SU-DHL-6 (cell line): Measurements from ENCODE around the gene ARSA.
"Not testable (repeated sequence)": the region's sequence is repeated elsewhere in the genome, so short reads cannot be mapped to it uniquely, and the experiment has no call there.

ENCODE experiments used
- H2AFZ ChIP-seq: fragments of 200-600 bp; sonication (generic); 2 replicates; pipeline ENCODE4 v1.6.1; 2014; ENCODE audit warnings: low read depth, mild to moderate bottlenecking, moderate library complexity, mixed read lengths, antibody characterized with exemption, low read length; ENCODE audit not compliant: severe bottlenecking
- H3F3A ChIP-seq: fragments of 200-600 bp; shearing (Covaris generic); 2 replicates; pipeline ENCODE4 v1.6.0; 2016; ENCODE audit warnings: antibody characterized with exemption, mild to moderate bottlenecking; ENCODE audit not compliant: insufficient read depth
- H3K27ac ChIP-seq: fragments of 200-600 bp; sonication (generic); 2 replicates; pipeline ENCODE4 v1.5.1; 2016; ENCODE audit warnings: low read depth, mild to moderate bottlenecking, low read length, moderate library complexity, mixed read lengths
- H3K27me3 ChIP-seq: fragments of 200-600 bp; sonication (generic), shearing (Covaris generic); 2 replicates; pipeline ENCODE4 v1.6.0; 2014; ENCODE audit warnings: mild to moderate bottlenecking, low read length
- H3K36me3 ChIP-seq: fragments of 200-600 bp; sonication (generic); 2 replicates; pipeline ENCODE4 v1.6.1; 2014; ENCODE audit warnings: mild to moderate bottlenecking, low read length, mixed read lengths
- H3K4me2 ChIP-seq: fragments of 300-600, 200-600 bp; shearing (Covaris generic), sonication (generic); 2 replicates; pipeline ENCODE4 v1.6.0; 2014; ENCODE audit warnings: low read length, low read depth, mild to moderate bottlenecking; ENCODE audit not compliant: poor library complexity, severe bottlenecking
- H3K4me3 ChIP-seq: fragments of 200-600 bp; sonication (generic); 2 replicates; pipeline ENCODE4 v1.5.1; 2014; ENCODE audit warnings: antibody characterized with exemption, low read length, mild to moderate bottlenecking, mixed read lengths; ENCODE audit not compliant: insufficient read depth, poor library complexity, severe bottlenecking
- H3K79me2 ChIP-seq: fragments of 200-600 bp; sonication (generic); 2 replicates; pipeline ENCODE4 v1.6.1; 2014; ENCODE audit warnings: mild to moderate bottlenecking, low read length, moderate library complexity; ENCODE audit not compliant: insufficient read depth
- H3K9ac ChIP-seq: fragments of 200-600 bp; sonication (generic); 2 replicates; pipeline ENCODE4 v1.7.0; 2014; ENCODE audit warnings: mild to moderate bottlenecking, low read length
- H3K9me2 ChIP-seq: fragments of 200-600 bp; sonication (generic); replicated peaks from 2 replicates; pipeline ENCODE4 v1.6.1; 2014; ENCODE audit warnings: low read length; ENCODE audit not compliant: insufficient read depth
- H3K9me3 ChIP-seq: fragments of 200-600 bp; sonication (generic); 2 replicates; pipeline ENCODE4 v1.6.1; 2014; ENCODE audit warnings: low read length, mixed read lengths; ENCODE audit not compliant: insufficient read depth
- H4K20me1 ChIP-seq: fragments of 200-600 bp; sonication (generic); 2 replicates; pipeline ENCODE4 v1.6.1; 2014; ENCODE audit warnings: low read depth, mild to moderate bottlenecking, antibody characterized with exemption, low read length, moderate library complexity, mixed read lengths
- CTCF ChIP-seq: fragments of 200-600 bp; sonication (generic); IDR thresholded peaks from one replicate; pipeline ENCODE4 v1.5.1; 2017; ENCODE audit warnings: antibody characterized with exemption, mild to moderate bottlenecking, low read length, moderate library complexity; ENCODE audit not compliant: insufficient read depth, poor library complexity, severe bottlenecking
- EZH2phosphoT487 ChIP-seq: fragments of 200-600 bp; sonication (generic), shearing (Covaris generic); conservative IDR thresholded peaks from 2 replicates; pipeline ENCODE4 v1.6.1; 2018; ENCODE audit warnings: mild to moderate bottlenecking, antibody characterized with exemption, low read length, moderate library complexity, mixed read lengths

ARSA gene

GRCh38 chr22:50610041-50610451 is 17.9 kb downstream of the ARSA start:
- Histone ChIP-seq H4K20me1 (no peaks in the 10 kb centered on the region), H3K27me3 (no peaks in the 10 kb centered on the region), H3K36me3 (no peaks in the 10 kb centered on the region), H3K79me2 (no peaks in the 10 kb centered on the region), H3K4me3 (no peak overlapping the region), H2AFZ (no peak overlapping the region), H3K9ac (no peak overlapping the region), H3F3A (no peaks in the 10 kb centered on the region), H3K9me3 (no peaks in the 10 kb centered on the region), H3K27ac (no peak overlapping the region), H3K4me2 (no peak overlapping the region), H3K9me2 (no peaks in the 10 kb centered on the region)
- no peak for TF ChIP-seq CTCF
- no peak for TF ChIP-seq EZH2phosphoT487

GRCh38 chr22:50609599-50609998 is 18.4 kb downstream of the ARSA start:
- Histone ChIP-seq H3K9me2 (no peaks in the 10 kb centered on the region), H3K27me3 (no peaks in the 10 kb centered on the region), H3K36me3 (no peaks in the 10 kb centered on the region), H4K20me1 (no peaks in the 10 kb centered on the region), H3F3A (no peaks in the 10 kb centered on the region), H3K9me3 (no peaks in the 10 kb centered on the region), H3K4me2 (no peak overlapping the region), H3K9ac (no peak overlapping the region), H3K4me3 (no peak overlapping the region), H3K79me2 (no peaks in the 10 kb centered on the region), H3K27ac (no peak overlapping the region), H2AFZ (no peak overlapping the region)
- TF ChIP-seq EZH2phosphoT487 (no peak), CTCF (no peak)

- Histone ChIP-seq H3K9me3 (no peaks in the 10 kb centered on the region), H3K4me3 (no peak overlapping the region), H3K9ac (no peak overlapping the region), H3K79me2 (no peaks in the 10 kb centered on the region), H3K36me3 (no peaks in the 10 kb centered on the region), H3F3A (no peaks in the 10 kb centered on the region), H3K27me3 (no peaks in the 10 kb centered on the region), H3K27ac (no peak overlapping the region), H4K20me1 (no peaks in the 10 kb centered on the region), H3K4me2 (no peak overlapping the region), H2AFZ (no peak overlapping the region), H3K9me2 (no peaks in the 10 kb centered on the region)
- TF ChIP-seq EZH2phosphoT487 (no peak), CTCF (no peak)
These were observed 19.0 kb downstream of the ARSA start for GRCh38 chr22:50608996-50609395.

GRCh38 chr22:50608058-50608840 is 19.7 kb downstream of the ARSA start:
- H3K36me3 ChIP-seq, H3K4me3 ChIP-seq, H3K9me2 ChIP-seq, H3F3A ChIP-seq, H4K20me1 ChIP-seq, H3K27me3 ChIP-seq, H3K79me2 ChIP-seq, H3K9me3 ChIP-seq, H3K27ac ChIP-seq, H3K9ac ChIP-seq, H3K4me2 ChIP-seq, H2AFZ ChIP-seq: not testable (repeated sequence)
